Thoracic aorta (tissue), 2 donors: Measurements from ENCODE around the gene TRIM39. TPM values are rescaled to one million over a fixed set of nuclear protein-coding genes. Genes with fewer than 3 reads are reported as not detected.
"Not testable (repeated sequence)": the region's sequence is repeated elsewhere in the genome, so short reads cannot be mapped to it uniquely, and the experiment has no call there.

Experiments used
- ATAC-seq: fragments of 150-250 bp; one replicate; pipeline ENCODE4 v1.8.0; 2017; ENCODE audit warnings: low read depth; ENCODE audit not compliant: insufficient number of reproducible peaks, low FRiP score
- DNase-seq: peaks from one replicate; pipeline ENCODE4 v3.0.0-alpha.2; 2020; ENCODE audit warnings: low spot score
- H3K27ac ChIP-seq, 2 donors: fragments of 200-600 bp; sonication (generic); 1 replicate in 1 of 2; 2 replicates in 1 of 2; pipeline ENCODE4 v1.5.1; 2016; ENCODE audit warnings: mild to moderate bottlenecking in 2 of 2, moderate library complexity in 2 of 2
- H3K27me3 ChIP-seq: fragments of 200-600 bp; sonication (generic); replicated peaks from 2 replicates; pipeline ENCODE4 v1.6.0; 2016; ENCODE audit warnings: mild to moderate bottlenecking; ENCODE audit not compliant: insufficient read depth
- H3K36me3 ChIP-seq: fragments of 200-600 bp; sonication (generic); one replicate; pipeline ENCODE4 v1.5.1; 2016
- H3K4me1 ChIP-seq, 2 donors: fragments of 200-600 bp; sonication (generic); 1 replicate in 1 of 2; 2 replicates in 1 of 2; pipeline versions ENCODE4 v1.5.1 to v1.6.0; 2016; ENCODE audit warnings: low read depth in 2 of 2, mild to moderate bottlenecking in 1 of 2; ENCODE audit not compliant: control insufficient read depth in 1 of 2
- H3K4me3 ChIP-seq: fragments of 200-600 bp; sonication (generic); 2 replicates; pipeline ENCODE4 v1.5.1; 2016; ENCODE audit warnings: mild to moderate bottlenecking
- H3K9me3 ChIP-seq: fragments of 200-600 bp; sonication (generic); 2 replicates; pipeline ENCODE4 v1.5.1; 2016
- CTCF ChIP-seq: fragments of 200-600 bp; sonication (generic); IDR thresholded peaks from one replicate; pipeline ENCODE4 v1.5.1; 2019; ENCODE audit warnings: antibody characterized with exemption
- total RNA-seq, 2 donors: library from RNA; depleted of rRNA; stranded (reverse); fragments of >200 nt; gene quantifications; one replicate each; pipeline versions ENCODE4 v1.1.0 to v1.2.3, GENCODE V29; 2016

The TRIM39 gene
- total RNA-seq, 2 donors from 2014 or later: 11.0 to 30.9 TPM

DNA sequence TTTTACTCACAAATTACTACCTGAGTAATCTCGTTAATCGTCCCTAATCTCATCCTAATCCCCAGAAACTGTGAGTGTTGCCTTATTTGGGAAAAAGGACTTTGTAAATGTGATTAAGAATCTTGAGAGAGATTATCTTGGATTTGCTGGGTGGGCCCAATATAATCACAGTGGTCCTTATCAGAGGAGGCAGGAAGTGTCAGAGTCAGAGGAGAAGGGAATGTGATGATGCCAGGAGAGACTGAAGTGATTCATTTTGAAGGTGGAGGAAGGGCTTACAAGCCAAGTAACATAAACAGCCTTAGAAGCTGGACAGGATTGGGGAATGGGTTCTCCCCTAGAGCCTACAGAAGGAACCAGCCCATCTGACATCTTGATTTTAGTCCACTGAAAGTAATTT, 34.9 kb downstream of the TRIM39 start:
- no peaks in the 10 kb centered on the region for H3K36me3 ChIP-seq
- peaks cover 3 to 8% of the 10 kb centered on the region in 2 donors for H3K4me1 ChIP-seq
- no peak for TF ChIP-seq CTCF
- H3K27ac ChIP-seq: no peak overlapping the region
- peaks cover 3% of the 10 kb centered on the region for H3K9me3 ChIP-seq
- ATAC-seq (no peak), DNase-seq (no peak)
- H3K4me3 ChIP-seq: no peak overlapping the region
- H3K27me3 ChIP-seq: peaks cover 13% of the 10 kb centered on the region

- Histone ChIP-seq H3K4me1 (no peaks in the 10 kb centered on the region), H3K36me3 (no peaks in the 10 kb centered on the region), H3K27ac (no peak overlapping the region), H3K4me3 (no peak overlapping the region), H3K27me3 (peaks cover 5% of the 10 kb centered on the region), H3K9me3 (peaks cover 3% of the 10 kb centered on the region)
- ATAC-seq (no peak), DNase-seq (no peak)
- no peak for TF ChIP-seq CTCF
Measured at GRCh38 chr6:30363459-30363858, 36.7 kb downstream of the TRIM39 start.

DNA sequence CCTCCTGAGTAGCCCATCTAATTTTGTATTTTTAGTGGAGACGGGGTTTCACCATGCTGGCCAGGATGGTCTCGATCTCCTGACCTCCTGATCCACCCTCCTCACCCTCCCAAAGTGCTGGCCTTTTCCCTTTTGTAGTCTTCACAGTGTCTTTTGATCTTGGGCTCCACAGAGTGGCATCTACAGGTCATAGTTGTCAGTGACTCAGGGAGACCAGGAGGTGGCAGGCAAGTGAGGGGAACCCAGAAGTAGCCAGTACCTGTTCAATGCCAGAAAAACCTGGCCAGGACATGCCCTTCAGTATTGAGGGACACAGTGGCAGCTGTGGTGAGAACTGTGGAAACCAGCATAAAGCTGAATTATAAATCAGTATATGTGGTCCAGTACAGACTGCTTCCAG, 37.9 kb downstream of the TRIM39 start:
- Histone ChIP-seq H3K36me3 (no peaks in the 10 kb centered on the region), H3K9me3 (peaks cover 3% of the 10 kb centered on the region), H3K4me3 (no peak overlapping the region), H3K27me3 (peaks cover 5% of the 10 kb centered on the region), H3K4me1 (no peaks in the 10 kb centered on the region), H3K27ac (no peak overlapping the region)
- no peak for TF ChIP-seq CTCF
- no peak for DNase-seq
- ATAC-seq: no peak

GRCh38 chr6:30369280-30369679, 42.6 kb downstream of the TRIM39 start:
- not testable (repeated sequence) for H3K36me3 ChIP-seq, H3K4me3 ChIP-seq, H3K27ac ChIP-seq, H3K4me1 ChIP-seq, ATAC-seq, H3K9me3 ChIP-seq, H3K27me3 ChIP-seq, DNase-seq

GRCh38 chr6:30378290-30378937, 51.7 kb downstream of the TRIM39 start:
- no peak overlapping the region for H3K27ac ChIP-seq

More at GRCh38 chr6:30378290-30378937, 51.7 kb downstream of the TRIM39 start:
- Histone ChIP-seq H3K4me3 (no peak overlapping the region), H3K9me3 (no peaks in the 10 kb centered on the region), H3K27me3 (no peaks in the 10 kb centered on the region), H3K36me3 (no peaks in the 10 kb centered on the region), H3K4me1 (no peaks in the 10 kb centered on the region)
- no peak for DNase-seq
- no peak for ATAC-seq
- TF ChIP-seq CTCF: no peak
